ENCODE measurements around the gene MYO1D.

MYO1D gene

DNA sequence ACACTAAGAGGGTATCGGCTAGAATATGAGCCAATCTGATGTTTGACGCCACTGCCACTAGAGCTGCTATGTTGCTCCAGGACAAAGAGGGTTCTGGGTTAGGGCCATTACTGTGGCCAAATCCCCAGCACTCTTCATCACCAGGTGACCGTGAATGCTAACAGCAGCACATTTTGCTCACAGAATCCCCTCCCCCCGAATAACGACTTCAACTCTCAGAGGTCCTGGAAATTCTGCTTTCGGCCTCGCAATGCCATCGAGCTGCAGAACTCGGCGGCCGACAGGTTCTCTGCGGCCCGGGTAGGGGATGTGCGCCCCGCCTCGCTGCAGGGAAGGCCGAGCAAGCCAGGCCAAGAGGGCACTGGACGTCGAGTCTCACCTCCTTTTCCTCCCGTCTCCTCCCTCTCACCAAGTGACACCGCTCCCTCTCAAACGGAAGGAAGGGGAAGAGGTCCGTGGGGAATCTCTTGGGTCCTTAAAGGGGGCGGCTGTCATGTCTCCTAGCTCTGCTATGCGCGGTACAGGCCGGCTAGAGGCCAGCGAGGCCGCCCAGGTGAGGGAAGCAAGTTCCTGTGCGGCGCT, 358.2 kb downstream of the MYO1D start:
- Histone ChIP-seq H3K4me1 (peaks cover 0 to 28% (median 13%) of the 10 kb centered on the region in 4 donors), H3K4me3 (peak overlapping the region; percentile 38 to 59), H3K9me3 (no peaks in the 10 kb centered on the region), H3K27me3 (no peaks in the 10 kb centered on the region), H3K36me3 (no peaks in the 10 kb centered on the region), H3K27ac (peak overlapping the region; percentile 16 to 43)
- no peak for DNase-seq
- intact Hi-C loops (cut with DNase I; ENCODE audit: low total_unique reads) = no loop called here
- TF ChIP-seq, protein P1, sequence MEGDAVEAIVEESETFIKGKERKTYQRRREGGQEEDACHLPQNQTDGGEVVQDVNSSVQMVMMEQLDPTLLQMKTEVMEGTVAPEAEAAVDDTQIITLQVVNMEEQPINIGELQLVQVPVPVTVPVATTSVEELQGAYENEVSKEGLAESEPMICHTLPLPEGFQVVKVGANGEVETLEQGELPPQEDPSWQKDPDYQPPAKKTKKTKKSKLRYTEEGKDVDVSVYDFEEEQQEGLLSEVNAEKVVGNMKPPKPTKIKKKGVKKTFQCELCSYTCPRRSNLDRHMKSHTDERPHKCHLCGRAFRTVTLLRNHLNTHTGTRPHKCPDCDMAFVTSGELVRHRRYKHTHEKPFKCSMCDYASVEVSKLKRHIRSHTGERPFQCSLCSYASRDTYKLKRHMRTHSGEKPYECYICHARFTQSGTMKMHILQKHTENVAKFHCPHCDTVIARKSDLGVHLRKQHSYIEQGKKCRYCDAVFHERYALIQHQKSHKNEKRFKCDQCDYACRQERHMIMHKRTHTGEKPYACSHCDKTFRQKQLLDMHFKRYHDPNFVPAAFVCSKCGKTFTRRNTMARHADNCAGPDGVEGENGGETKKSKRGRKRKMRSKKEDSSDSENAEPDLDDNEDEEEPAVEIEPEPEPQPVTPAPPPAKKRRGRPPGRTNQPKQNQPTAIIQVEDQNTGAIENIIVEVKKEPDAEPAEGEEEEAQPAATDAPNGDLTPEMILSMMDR (IDR thresholded peaks at IDR 0.05) = no peak

DNA sequence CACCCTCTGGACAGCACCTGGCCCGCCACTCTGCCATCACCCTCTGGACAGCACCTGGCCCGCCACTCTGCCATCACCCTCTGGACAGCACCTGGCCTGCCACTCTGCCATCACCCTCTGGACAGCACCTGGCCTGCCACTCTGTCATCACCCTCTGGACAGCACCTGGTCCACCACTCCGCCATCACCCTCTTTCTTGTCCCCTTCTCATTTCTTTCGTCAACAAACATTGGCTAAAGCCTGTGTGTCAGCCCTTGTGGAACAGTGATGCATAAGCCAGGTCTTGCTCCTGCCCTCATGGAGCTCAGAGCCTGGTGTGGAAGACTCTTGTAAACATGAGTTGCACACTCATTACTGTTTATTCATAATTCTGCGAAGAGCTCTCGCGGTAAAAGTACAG, 358.9 kb downstream of the MYO1D start:
- Histone ChIP-seq H3K9me3 (no peaks in the 10 kb centered on the region), H3K27ac (no peak overlapping the region), H3K4me1 (peaks cover 0 to 28% (median 13%) of the 10 kb centered on the region in 4 donors), H3K4me3 (no peak overlapping the region), H3K36me3 (no peaks in the 10 kb centered on the region), H3K27me3 (no peaks in the 10 kb centered on the region)
- peak in 1 of 2 donors; percentile 31 for DNase-seq
- TF ChIP-seq, protein P1 (IDR thresholded peaks at IDR 0.05) = no peak
- intact Hi-C loops (cut with DNase I; ENCODE audit: low total_unique reads) = no loop called here

DNA sequence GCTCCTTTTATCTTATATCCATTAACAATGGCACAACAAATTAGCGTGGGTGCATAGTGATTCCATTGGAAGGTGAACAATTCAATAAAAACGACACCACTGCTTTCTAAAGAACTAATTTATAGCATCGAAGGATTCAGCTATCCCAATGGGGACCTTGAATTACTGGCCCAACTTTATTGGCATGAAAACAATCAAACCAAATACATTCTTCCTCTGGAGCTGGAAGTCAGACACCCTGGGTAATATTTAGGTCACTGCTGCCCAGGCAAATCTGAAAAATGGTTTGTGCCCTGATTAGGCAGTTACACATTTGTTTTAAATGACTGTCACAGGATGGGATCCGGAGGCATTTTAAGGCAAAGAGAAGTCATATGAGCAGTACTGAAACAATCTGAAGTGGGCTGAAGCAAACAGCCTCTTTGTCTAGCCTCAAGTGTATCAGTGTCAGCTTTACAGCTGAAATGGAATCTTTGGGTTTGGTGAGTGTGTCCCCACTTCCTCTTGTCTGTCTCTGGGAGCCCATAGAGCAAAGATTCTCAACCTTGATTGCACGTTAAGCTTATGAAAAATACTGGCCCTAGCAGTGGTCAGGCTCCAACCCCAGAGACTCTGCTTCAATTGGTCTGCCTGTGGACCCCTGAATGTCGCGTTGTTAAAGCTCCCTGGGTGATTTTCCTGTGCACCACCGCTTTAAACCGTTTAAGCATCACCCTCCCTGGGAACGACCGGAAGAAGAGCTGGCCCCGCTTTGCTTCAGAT, 359.8 kb downstream of the MYO1D start:
- no peak overlapping the region for H3K27ac ChIP-seq
- no peak overlapping the region for H3K4me3 ChIP-seq
- no peaks in the 10 kb centered on the region for H3K27me3 ChIP-seq
- peak in 1 of 2 donors; percentile 32 for DNase-seq
- H3K4me1 ChIP-seq = peaks cover 0 to 28% (median 13%) of the 10 kb centered on the region in 4 donors
- intact Hi-C loops (cut with DNase I; ENCODE audit: low total_unique reads) = no loop called here
- H3K9me3 ChIP-seq = no peaks in the 10 kb centered on the region
- TF ChIP-seq, protein P1 (IDR thresholded peaks at IDR 0.05) = no peak
- no peaks in the 10 kb centered on the region for H3K36me3 ChIP-seq

DNA sequence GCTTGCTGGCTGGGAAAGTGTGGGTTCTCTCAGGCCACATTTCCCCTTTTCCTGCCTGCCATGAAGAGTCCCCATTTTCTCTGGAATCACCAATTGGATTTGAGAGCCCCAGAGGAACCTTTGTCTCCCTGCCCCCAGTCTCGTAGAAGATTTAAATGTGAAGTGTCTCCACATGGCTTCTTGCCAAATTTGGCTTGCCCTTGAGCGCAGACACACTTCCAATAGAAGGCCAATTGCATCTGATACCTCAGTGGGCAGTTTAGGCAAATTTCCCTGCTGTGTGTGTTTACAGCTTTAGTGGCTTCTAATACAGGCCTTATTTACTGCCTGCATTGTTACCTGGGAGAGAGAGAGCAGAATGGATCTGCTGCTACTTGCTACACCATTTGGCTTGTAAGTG, 360.5 kb downstream of the MYO1D start:
- intact Hi-C loops (cut with DNase I; ENCODE audit: low total_unique reads) = no loop called here

DNA sequence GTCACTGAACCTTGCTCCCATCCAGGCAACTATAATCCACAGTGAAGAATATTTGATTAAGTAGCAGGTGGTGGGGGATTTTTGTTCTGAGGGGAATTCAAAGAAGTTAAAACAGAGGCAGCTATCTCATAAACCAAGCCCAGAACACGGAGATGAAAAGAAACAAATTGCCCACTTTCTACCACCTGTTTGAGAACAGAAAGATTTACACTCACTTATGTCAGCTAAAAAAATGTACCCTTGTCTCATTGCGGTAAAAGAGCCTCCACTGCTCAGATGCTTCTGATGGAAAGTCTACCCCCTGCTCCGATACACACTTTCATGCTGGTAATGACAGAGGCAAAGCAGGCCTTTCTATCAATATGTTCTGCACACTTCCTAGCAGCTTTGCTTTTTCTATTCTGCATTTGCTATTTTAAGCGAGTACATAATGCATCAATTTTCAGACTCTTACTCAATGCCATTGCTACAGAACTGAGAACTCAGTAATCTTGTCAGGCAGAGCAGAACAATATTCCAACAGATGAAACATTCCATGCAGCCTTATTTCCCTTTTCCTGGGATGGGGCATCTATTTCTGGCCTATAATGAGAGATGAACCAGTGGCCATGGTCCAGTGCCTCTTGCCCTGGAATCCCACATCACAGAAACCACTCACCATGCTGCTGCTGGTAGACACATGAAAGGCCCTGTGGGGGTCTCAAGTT, 361.1 kb downstream of the MYO1D start:
- TF ChIP-seq, protein P1 (IDR thresholded peaks at IDR 0.05) = no peak
- H3K27me3 ChIP-seq = no peaks in the 10 kb centered on the region
- no peak overlapping the region for H3K4me3 ChIP-seq
- H3K36me3 ChIP-seq = no peaks in the 10 kb centered on the region
- DNase-seq = peak in 1 of 2 donors; percentile 7
- intact Hi-C loops (cut with DNase I; ENCODE audit: low total_unique reads) = no loop called here
- H3K4me1 ChIP-seq = peaks cover 0 to 28% (median 13%) of the 10 kb centered on the region in 4 donors
- H3K27ac ChIP-seq = no peak overlapping the region
- no peaks in the 10 kb centered on the region for H3K9me3 ChIP-seq

More for the DNA sequence above, 360.5 kb downstream of the MYO1D start:
- Histone ChIP-seq H3K27me3 (no peaks in the 10 kb centered on the region), H3K27ac (no peak overlapping the region), H3K4me3 (no peak overlapping the region), H3K4me1 (peaks cover 0 to 28% (median 13%) of the 10 kb centered on the region in 4 donors), H3K36me3 (no peaks in the 10 kb centered on the region), H3K9me3 (no peaks in the 10 kb centered on the region)
- no peak for DNase-seq
- TF ChIP-seq, protein P1 (IDR thresholded peaks at IDR 0.05) = no peak

Data from tibial artery (tissue), 4 donors.